Embryonic facial prominence (tissue), 1 donor: Measurements from ENCODE around the gene PSEN2.
"Not testable (repeated sequence)": the region's sequence is repeated elsewhere in the genome, so short reads cannot be mapped to it uniquely, and the experiment has no call there.

ENCODE experiments used
- DNase-seq: peaks from one replicate; pipeline ENCODE4 v3.0.0-alpha.2; 2016; ENCODE audit errors: extremely low spot score

The PSEN2 gene

GRCh38 chr1:226870401-226871279 lies at the start of gene PSEN2:
Gene PSEN2, plus strand, starts transcription at chr1:226870616. Its CDS starts 11,292 bp downstream, at chr1:226881908.
- no peak for DNase-seq

DNA sequence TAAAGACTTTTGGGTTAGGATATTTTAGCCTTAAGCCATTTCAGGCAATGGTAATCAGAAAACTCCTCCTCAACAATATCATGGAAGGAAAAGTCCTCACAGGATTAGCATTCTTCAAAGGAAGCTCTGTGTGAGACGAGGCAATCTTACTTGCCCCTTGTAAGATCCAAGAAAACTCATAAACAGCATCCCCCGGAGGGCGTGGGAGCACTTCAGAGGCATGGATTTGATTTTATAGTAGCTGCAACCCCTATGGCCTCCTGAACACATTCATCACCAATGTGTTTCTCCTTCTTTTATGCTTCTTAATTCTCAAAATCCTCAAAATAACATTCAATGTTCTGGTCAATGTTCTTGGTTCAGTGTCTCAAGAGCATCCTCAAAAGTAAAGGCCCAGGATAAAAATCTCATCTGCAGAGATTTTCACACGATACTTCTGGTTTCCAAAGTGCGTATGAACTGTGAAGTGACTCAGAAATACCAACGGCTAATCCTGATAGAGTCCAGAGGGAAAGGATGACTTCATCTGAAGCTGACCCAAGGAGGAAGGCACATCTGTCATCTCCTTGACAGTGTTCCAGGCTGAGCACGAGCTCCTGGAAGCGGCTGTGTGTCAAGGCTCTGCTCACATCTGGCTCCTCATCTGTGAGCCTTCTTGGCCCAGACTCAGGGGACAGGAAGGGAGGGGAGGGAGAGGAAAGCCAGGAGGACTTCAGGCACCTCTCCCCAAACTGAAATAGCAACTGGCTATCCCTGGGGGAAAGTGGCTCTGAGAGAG lies 49.3 kb upstream of the PSEN2 start:
- DNase-seq: no peak

DNA sequence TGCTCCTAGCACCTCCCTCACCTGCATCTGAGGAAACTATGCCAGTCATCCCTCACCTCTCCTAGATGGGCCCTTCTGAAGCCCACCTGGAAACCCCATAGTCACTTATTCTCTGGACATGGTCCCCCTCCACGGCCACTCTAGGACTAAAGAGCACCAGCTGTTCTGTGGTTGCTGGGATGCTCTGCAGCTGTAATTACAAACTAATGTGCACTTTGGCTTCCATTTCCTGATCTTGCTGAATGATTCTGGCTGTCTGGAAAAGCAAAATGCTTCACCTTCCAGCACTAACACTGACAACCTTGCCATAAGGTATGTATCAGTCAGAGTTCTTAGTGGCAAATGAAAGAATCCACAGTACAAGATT lies 48.7 kb upstream of the PSEN2 start:
- DNase-seq: no peak

DNA sequence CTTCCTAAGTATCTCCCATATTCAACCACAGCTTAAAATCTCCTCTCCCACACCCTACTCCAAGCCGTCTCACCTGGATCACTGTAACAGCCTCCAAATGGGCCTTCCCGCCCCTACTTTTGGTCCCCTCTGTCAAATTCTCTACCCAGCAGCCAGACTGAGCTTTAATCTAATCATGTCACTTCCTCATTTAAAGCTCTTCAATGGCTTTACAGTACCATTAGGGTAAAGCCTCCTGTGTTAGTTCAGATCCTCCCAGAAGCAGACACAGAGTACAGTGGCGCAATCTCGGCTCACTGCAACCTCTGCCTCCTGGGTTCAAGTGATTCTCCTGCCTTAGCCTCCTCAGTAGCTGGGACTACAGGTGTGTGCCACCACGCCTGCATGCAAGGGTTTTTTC lies 46.8 kb upstream of the PSEN2 start:
- no peak for DNase-seq

- no peak for DNase-seq
These were observed 45.2 kb upstream of the PSEN2 start for GRCh38 chr1:226825037-226825745.

GRCh38 chr1:226825746-226826100 lies 44.7 kb upstream of the PSEN2 start:
- no peak for DNase-seq

DNA sequence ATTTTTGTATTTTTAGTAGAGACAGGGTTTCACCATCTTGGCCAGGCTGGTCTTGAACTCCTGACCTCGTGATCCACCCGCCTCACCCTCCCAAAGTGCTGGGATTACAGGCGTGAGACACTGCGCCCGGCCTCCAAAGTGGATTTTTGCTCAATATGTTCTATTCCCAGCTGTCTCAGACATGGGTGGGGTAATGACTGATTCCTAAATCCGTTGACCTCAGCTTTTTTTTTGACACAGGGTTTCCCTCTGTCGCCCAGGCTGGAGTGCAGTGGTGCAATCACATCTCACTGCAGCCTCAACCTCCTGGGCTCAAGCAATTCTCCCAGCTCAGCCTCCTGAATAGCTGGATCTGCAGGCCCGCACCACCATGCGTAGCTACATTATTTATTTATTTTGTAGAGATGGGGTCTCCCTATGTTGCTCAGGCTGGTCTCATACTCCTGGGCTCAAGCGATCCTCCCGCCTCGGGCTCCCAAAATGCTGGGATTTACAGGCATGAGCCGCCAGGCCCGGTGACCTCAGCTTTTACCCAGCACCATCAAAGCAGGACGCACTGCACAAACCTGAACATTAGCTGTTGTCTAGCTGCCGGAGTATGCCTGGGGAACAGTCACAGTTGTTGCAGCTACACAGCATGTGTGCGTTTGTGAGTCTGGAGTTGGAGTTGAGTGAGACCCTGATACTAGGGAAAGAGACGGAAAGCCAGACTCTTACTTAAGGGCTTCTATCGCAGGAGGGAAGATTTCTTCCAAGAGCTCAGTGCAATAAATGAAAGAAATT lies 43.7 kb upstream of the PSEN2 start:
- no peak for DNase-seq

DNA sequence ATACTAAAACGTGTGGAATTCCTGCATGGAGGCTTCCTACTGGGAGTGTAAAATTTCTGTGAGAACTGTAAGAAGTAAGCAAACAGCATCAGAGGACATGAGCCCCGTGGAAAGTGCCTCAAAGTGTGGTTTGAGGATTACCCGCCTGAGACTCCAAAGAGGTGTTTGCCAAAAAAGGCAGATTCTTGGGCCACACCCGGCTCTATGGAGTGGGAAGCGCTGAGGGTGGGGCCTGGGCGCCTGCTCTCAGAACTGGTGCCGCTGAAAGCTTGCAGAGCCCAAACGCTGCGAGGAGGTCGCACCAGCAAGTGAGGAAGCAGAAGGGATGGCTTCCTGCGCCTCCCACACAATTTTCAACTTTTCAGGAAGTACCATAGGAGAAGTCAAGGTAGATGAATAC lies 43.0 kb upstream of the PSEN2 start:
- no peak for DNase-seq

DNA sequence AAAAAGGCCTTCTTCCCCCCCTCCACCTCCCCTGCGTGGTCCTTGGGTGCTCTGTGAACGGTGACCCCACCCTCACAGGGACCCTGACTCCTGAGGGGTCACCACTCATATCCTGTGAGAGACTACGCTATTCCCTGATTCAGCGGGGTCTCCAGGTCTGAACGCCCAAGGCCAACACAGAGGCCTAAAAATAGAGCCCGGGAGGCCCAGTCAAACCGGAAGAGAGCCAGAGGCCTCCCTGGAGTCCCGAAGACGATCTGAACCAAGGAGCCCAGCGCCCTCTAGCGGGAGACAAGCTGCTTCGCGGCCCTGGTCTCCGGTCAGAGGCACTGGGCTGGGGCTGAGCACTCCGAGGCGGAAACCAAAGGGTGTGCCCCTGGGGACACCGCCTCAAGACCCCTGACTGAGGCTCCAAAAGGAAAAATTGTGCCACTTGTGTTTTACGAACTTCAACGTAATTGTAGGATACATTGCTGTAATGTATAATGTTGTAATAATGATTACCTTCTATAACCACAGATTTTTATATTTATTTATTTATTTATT lies 42.4 kb upstream of the PSEN2 start:
- peak; percentile 88 for DNase-seq

DNA sequence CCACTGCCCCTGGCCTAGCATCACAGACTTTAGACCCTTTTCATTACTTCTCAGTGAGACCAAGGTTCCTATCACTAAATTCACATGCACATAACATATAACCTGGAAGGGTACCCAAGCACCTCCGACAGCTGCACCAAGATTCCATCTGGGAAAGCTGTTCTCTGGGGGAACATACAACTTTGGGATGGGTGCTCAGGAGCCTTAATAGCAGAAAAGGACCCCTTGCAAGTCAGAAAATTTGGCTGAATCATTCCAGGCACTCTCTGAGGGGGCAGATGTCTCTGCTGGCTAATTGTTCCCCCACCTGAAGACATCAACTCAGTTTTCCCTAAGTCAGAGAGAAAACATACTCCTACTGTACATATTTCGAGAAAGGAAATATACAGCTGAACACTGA lies 41.3 kb upstream of the PSEN2 start:
- no peak for DNase-seq

GRCh38 chr1:226831953-226832352 lies 38.5 kb upstream of the PSEN2 start:
- DNase-seq: no peak

DNA sequence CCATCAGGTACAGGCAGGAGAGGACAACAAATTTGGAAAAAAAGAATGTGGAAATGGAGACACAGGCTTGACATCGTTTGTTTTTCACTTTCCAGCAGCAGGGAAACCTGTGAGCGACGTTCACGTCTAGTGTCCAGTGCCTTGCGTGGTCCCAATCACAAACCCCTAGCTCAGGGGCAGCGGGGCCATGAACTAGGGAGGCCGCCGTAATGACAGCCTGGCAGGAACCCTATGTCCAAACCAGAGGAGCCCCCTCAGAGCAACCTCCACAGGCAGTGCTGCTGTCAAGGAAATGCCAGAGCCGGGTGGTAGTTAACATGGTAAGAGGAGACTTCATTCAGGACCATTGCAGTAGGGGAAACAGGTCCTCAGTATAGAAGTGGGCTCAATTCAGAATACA lies 37.8 kb upstream of the PSEN2 start:
- DNase-seq: no peak

GRCh38 chr1:226834179-226834578 lies 36.2 kb upstream of the PSEN2 start:
- not testable (repeated sequence) for DNase-seq

- not testable (repeated sequence) for DNase-seq
These were observed 35.0 kb upstream of the PSEN2 start for GRCh38 chr1:226835396-226835795.

- DNase-seq: not testable (repeated sequence)
These were observed 32.5 kb upstream of the PSEN2 start for GRCh38 chr1:226837966-226838365.

- no peak for DNase-seq
These were observed 32.0 kb upstream of the PSEN2 start for GRCh38 chr1:226838456-226838855.

DNA sequence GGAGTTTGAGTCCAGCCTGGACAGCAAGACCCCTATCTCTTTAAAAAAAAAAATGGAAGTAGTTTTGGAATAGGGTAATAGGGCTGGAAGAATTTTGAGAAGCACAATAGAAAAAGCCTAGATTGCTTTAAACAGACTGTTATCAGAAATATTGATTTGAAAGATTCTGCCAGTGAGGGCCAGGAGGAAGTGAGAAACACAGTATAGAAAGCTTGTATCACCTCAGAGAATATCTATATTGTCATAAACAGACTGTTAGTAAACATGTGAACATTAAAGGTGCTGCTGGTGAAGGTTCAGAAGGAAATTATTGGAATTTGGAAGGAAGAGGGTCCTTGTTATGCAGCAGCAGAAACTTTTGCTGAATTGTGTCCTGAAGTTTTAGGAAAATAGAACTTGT lies 24.8 kb upstream of the PSEN2 start:
- DNase-seq: no peak

- DNase-seq: no peak
These were observed 23.6 kb upstream of the PSEN2 start for GRCh38 chr1:226846786-226847185.

- DNase-seq: not testable (repeated sequence)
These were observed 15.9 kb upstream of the PSEN2 start for GRCh38 chr1:226854548-226854947.

GRCh38 chr1:226862890-226863289 lies 7.5 kb upstream of the PSEN2 start:
- no peak for DNase-seq

DNA sequence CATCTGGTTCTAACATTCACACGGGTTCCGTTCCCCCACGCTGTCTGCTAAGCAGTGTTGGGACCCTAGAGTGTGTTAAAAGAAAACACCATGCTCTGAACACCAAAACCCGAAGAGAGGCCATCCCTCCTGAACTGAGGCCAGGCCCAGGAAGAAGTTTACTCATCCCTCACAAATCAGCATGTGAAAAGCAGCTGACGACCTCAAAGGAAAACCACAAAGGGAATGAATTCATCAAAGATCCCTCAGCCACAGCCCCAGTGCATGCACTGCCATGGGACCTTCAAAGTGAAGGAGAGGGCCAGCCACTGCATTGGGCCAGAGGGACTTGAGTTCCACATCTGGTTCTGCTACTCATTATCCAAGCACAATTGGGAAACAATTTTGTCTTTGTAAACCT lies 7.0 kb upstream of the PSEN2 start:
- no peak for DNase-seq
